GM04504 (cell line): ENCODE results near the gene GJC1.
"Not testable (repeated sequence)": the region's sequence is repeated elsewhere in the genome, so short reads cannot be mapped to it uniquely, and the experiment has no call there.

Source experiments
- DNase-seq: peaks from one replicate; pipeline ENCODE4 v3.0.0-alpha.2; 2012; ENCODE audit warnings: low read depth

The GJC1 gene

GRCh38 chr17:44760474-44761308, 69.4 kb downstream of the GJC1 start:
- no peak for DNase-seq

GRCh38 chr17:44759916-44760243, 70.2 kb downstream of the GJC1 start:
- no peak for DNase-seq

GRCh38 chr17:44759086-44759915, 70.8 kb downstream of the GJC1 start:
- no peak for DNase-seq

- DNase-seq = no peak
These were observed 71.5 kb downstream of the GJC1 start, which contains the start of gene ADAM11 for GRCh38 chr17:44758414-44759085. ADAM11 (plus strand) TSS chr17:44758988; CDS start chr17:44759200, 212 bp downstream.

GRCh38 chr17:44757918-44758413, 72.1 kb downstream of the GJC1 start:
- DNase-seq = no peak

GRCh38 chr17:44757045-44757917, 72.8 kb downstream of the GJC1 start:
- no peak for DNase-seq

GRCh38 chr17:44755180-44755579, 74.9 kb downstream of the GJC1 start:
- DNase-seq = not testable (repeated sequence)

GRCh38 chr17:44754276-44754675, 75.8 kb downstream of the GJC1 start:
- DNase-seq = no peak

GRCh38 chr17:44752953-44753861, 76.9 kb downstream of the GJC1 start:
- DNase-seq = no peak

GRCh38 chr17:44751806-44752205, 78.3 kb downstream of the GJC1 start:
- no peak for DNase-seq

GRCh38 chr17:44751331-44751730, 78.8 kb downstream of the GJC1 start:
- no peak for DNase-seq

- DNase-seq = no peak
These were observed 80.1 kb downstream of the GJC1 start for GRCh38 chr17:44749980-44750318.

- no peak for DNase-seq
These were observed 80.8 kb downstream of the GJC1 start for GRCh38 chr17:44749076-44749979.
